NCI-H1436 treated with DMSO at 0.1 percent for 48 hours (cell line): Measurements from ENCODE around the gene NR4A2.
"Not testable (repeated sequence)": the region's sequence is repeated elsewhere in the genome, so short reads cannot be mapped to it uniquely, and the experiment has no call there.

Source experiments
- DNase-seq: peaks from one replicate; lab custom pipeline; 2025; lab: John Stamatoyannopoulos, UW

The NR4A2 gene

DNA sequence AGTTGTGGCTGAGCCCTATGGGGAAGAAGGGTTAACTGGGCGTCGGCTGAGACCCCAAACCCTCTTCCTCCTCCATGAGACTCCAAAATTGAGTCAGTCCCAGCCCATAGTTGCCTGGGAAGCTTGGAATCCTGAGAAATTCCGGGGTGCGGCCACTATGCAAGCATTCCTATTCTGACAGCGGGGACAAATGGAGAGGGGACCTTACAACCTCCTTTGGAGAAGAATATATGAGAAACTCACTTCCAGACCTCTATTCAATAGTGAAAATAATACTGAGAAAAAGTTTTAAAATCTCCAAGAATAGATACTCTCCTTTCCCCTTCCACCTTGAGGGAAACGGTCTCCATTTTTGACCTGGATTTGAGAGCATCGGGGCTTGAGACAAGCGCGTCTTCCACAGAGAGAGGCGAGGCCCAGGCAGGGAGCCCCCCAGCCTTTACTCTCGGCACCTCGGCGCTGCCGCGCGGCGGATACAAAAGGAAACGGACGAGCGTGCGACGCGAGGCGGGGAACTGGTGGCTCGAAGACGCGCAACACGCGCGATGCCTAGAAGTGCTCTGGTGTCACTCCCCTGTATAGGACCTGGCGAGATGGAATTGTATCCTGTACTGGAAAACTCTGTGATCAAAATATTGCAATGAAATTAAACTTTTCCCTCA is 11.1 kb downstream of the NR4A2 start:
- DNase-seq = no peak

DNA sequence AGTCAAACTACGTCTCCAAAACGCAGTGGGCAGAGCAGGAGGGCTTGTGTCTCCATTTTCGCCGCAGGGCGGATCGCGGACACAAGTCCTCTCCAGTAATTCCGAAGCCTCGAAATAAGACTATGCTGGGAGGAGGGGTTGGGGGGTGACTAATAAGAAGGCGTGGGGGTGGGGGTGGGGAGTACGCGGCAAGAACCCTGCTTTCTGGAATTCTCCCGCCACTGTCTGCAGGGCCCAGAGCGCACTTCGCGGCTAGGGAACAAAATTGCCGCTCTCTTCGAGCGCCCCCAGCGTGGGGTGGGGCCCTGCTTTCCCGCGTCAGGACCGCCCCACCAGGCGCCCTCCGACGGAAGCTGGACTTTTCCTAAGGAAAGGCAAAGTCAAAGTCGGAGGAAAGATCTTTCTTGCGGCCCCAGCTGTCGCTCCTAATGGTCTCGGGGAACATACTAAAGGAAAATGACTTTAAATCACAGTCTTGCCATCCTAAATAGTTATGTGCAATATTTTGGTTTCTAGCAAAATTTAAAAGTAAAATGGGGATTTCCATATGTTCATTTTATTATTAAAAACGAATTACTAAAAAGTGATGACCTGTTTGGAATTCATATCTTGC is 11.9 kb downstream of the NR4A2 start:
- no peak for DNase-seq

DNA sequence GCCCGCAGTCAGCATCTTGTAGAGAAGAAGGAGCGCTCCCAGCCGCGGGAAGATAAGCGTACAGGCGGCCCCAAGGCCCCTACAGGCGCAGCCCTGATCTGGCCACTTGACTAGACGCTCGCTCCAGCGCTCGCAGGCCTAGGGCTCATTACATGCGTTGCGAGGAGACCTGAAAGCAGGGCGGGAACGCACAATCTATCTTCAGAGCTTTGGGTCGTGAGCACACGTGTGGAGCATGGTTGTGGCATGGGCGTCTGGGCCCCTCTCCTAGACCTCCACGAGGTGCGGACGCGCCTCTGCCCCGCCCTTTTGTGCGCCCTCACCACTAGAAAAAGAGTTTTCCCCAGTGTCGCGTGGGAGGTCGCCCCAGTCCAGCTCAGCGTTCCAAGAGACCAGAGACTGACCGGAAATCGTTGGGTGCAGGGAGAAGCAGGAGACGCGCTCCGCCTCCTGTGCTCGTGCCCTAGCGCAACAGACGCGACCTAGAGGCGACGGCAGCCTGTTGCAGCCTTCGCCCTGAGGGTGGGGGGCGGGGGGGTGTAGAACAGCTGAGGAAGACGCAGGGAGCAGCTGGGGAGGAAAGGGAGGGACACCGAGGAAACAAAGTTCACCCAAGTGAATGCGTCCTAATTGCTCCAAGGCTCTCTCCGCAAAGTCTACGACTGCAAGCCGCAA is 12.6 kb downstream of the NR4A2 start:
- DNase-seq = no peak

DNA sequence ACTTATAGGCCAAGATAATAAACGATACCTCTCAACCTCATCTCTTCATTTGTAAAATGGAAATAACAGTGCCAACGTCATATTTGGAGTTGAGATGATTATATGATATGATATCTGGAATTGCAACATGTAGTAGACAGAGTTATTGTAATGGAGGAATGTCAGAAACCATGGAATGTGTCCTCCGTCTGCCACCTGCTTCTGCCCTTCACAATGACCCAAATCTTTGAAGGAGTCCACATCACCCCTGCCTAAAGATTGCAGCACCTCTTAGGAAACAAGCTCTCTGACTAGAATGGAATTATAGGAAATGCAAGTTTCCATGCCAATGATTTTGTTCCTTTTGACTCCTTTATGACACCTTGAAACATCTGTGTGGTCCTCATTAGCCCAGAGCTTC is 14.9 kb downstream of the NR4A2 start:
- no peak for DNase-seq

DNA sequence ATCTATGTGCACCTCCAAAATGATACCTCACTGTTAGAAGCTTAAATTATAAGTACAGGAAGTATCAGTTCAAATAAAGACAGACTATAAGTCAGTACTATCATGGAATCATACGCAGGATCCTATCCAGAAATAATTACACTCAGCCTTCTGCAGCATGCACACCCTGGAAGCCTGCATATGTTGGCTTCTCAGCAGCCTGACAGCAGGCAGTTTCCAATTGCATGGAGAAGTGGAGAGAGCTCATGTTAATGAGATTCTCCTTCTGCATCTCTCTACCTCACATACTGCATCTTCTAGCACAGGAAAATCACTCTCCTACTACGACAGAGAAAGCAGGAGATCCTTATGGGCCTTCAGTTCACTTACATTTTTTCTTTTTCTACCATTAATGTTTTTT is 20.5 kb downstream of the NR4A2 start:
- DNase-seq = no peak

DNA sequence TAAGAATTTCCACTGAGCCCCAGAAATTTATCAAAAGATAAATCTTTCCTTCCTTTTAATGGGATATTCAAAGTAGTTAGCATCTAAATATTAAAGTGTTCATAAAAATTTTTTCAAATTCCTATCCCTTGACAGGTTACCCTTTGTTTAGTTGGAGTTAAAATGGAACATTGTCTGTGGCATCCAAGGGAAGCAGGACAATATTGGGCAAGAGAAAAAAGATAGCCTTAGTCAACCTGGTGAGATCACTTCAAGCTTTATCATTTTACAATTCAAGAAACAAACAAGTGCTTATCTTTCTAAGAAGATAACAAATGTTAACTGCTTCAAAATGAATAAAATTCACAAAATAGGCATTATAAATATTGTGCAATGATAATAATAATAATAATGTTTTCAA is 21.7 kb downstream of the NR4A2 start:
- no peak for DNase-seq

DNA sequence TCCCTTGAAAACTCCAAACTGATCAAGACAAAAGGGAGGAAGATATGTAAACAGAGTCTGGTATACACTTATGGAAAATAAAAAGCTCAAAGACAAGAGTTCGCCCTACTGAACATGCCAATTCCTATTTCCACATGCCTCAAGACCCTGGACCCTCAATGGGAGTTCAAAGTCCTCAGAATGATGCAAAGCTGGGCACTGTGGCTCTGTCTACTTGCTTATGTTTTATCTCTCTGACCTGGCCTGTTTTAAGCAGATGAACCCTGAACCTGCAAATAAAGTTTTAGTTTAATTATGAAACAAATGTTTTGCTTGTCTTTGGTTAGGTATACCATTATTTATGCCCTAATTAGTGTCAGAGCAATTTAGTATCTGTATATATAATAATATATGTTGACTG is 22.6 kb downstream of the NR4A2 start:
- DNase-seq = no peak

DNA sequence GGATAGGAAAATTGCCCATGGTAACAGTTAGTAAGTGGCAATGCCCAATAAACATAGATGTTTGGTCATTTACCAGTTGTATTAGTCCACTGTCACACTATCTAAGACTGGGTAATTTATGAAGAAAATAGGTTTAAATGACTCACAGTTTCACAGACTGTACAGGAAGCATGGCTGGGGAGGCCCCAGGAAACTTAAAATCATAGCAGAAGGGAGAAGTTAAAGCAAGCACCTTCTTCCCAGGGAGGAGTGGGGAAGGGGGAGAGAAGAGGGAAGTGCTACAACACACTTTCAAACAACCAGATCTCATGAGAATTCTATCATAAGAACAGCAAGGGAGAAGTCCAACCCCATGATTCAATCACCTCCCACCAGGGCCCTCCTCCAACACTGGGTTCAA is 23.4 kb downstream of the NR4A2 start:
- DNase-seq = no peak

DNA sequence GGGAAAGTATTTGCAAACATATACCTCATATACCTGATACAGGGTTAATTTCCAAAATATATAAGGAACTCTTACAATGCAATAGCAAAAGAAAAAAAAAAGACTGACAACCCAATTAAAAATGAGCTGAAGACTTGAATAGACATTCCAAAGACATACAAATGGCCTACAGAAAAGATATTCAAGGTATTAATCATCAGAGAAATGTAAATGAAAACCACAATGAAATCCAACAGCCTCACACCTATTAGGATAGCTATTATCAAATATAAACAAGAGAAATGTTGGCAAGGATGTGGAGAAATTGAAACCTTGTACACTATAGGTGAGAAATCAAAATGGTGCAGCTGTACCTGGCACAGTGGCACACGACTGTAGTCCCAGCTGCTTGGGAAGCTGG is 25.7 kb downstream of the NR4A2 start:
- no peak for DNase-seq

DNA sequence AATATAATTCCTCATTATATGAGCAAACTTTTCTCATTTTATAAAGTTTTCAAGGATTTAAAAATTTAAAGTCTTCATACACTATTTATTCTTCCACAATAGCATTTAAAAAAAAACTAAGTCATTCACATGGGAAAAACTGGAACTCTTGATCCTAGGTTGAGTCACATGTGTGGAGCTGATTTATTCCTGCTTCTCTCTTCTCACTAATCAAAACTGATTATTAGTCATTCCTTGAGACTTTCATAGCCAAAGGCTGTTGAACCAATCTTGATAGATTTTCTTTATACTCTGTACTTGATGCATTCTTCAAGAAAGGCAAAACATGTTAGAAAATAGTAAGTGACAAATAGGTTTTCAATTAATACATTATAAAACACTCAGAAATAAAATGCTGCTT is 27.4 kb downstream of the NR4A2 start:
- DNase-seq = no peak

DNA sequence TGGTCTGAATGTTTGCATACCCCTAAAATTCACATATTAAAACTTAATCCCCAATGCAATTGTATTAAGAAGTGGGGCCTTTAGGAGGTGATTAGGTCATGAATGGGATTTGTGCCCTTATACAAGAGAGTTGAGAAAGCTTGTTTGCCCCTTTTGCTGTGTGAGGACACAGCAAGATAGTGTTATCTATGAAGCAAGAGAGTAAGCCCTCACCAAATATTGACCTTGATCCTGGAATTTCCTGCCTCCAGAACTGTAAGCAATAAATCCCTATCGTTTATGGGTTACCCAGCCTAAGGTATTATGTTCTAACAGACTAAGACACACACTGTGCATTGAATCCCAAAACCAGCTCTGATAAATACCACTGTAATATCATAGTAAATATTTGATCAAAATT is 32.2 kb downstream of the NR4A2 start:
- DNase-seq = no peak

DNA sequence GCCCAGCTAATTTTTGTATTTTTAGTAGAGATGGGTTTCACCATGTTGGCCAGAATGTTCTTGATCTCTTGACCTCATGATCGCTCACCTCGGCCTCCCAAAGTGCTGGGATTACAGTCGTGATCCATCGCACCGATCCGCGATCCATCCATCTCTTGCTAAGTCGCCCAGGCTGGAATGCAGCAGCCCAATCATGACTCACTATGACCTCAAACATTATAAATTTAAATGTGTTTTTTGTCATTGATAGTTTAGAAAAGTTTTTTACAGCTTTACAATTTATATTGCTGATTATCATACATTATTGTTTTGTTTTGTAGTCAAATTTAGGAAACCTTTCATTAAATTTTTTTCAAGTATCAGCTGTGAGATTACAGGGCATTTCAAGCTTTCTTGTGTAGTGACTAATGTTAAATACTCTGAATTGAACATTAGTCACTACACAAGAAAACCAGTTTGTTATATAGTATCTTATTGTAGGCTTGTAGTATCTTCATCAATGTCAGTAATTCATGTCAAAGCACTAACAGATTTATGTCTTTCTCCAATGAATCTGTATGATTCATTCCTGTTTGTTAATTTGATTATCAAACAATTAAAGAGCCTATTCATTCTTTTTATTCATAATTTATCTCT is 37.5 kb downstream of the NR4A2 start:
- no peak for DNase-seq

DNA sequence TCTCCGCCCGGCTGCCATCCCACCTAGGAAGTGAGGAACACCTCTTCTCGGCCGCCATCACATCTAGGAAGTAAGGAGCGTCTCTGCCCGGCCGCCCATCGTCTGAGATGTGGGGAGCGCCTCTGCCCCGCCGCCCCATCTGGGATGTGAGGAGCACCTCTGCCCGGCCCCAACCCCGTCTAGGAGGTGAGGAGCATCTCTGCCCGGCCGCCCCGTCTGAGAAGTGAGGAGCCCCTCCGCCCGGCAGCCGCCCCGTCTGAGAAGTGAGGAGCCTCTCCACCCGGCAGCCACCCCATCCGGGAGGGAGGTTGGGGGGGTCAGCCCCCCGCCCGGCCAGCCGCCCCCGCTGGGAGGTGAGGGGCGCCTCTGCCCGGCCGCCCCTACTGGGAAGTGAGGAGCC is 39.1 kb downstream of the NR4A2 start:
- DNase-seq = not testable (repeated sequence)

DNA sequence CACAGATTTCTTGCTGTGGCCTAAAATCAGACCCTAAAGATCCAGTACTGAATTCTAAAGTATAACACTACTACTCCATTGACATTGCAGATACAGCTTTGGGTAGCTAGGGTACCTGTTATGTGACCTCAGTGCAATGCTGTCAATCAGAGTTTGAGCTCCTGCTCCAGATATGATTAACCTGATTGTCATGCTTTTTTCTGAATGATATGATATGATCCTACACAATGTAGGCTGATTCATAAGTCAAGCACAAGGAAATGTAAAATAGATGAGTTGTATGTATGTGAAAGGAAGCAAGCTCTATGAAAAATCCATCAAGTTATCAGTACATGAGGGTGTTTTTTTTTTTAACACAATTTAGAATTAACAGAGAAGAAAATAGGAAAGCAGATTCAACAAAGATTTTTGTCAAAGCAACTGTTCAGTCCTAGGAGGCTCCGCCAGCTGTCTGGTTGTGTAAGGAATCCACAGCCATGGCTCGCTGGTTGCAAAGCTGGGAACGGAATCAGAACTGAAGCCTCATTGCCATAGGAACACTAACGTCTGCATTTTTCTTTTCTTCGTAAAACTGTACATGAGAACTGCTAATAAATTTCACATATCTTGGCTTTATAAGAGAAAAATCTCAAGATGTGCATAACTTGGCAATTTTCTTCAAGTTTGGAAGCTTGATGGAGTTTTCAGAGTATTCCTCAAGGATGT is 52.9 kb downstream of the NR4A2 start:
- no peak for DNase-seq
